H9 (cell line): ENCODE results near the gene KRT71. TPM values are rescaled to one million over a fixed set of nuclear protein-coding genes. Genes with fewer than 3 reads are reported as not detected.
A peak's percentile ranks its signal among the peaks of the same experiment; 100 is the strongest.

Experiments used
- DNase-seq: peaks from one replicate; pipeline ENCODE4 v3.0.0-alpha.2; 2017
- H2AFZ ChIP-seq: one replicate; pipeline ENCODE4 v1.6.1; 2013; ENCODE audit warnings: mild to moderate bottlenecking, low read length, control low read depth, moderate library complexity
- H2AK5ac ChIP-seq: 2 replicates; pipeline ENCODE4 v1.6.1; 2013; ENCODE audit warnings: low read length, control low read depth, mixed read lengths; ENCODE audit not compliant: insufficient read length
- H2BK120ac ChIP-seq: one replicate; pipeline ENCODE4 v1.6.1; 2013; ENCODE audit warnings: low read depth, mild to moderate bottlenecking, low read length, control low read depth, inconsistent platforms; ENCODE audit not compliant: poor library complexity, severe bottlenecking
- H2BK12ac ChIP-seq: 2 replicates; pipeline ENCODE4 v1.6.1; 2013; ENCODE audit warnings: low read length, control low read depth, mixed read lengths, low read depth; ENCODE audit not compliant: insufficient read length
- H2BK15ac ChIP-seq: 2 replicates; pipeline ENCODE4 v1.6.1; 2013; ENCODE audit warnings: low read depth, low read length, control low read depth
- H2BK20ac ChIP-seq: one replicate; pipeline ENCODE4 v1.6.1; 2013; ENCODE audit warnings: low read depth, mild to moderate bottlenecking, low read length, control low read depth, inconsistent platforms; ENCODE audit not compliant: poor library complexity, severe bottlenecking
- H2BK5ac ChIP-seq: 2 replicates; pipeline ENCODE4 v1.6.1; 2013; ENCODE audit warnings: low read length, control low read depth, mixed read lengths; ENCODE audit not compliant: insufficient read length
- H3K14ac ChIP-seq: 2 replicates; pipeline ENCODE4 v1.6.1; 2013; ENCODE audit warnings: low read length, control low read depth; ENCODE audit not compliant: insufficient read depth
- H3K18ac ChIP-seq: 2 replicates; pipeline ENCODE4 v1.6.1; 2013; ENCODE audit warnings: low read depth, mild to moderate bottlenecking, mixed read lengths, low read length, control low read depth; ENCODE audit not compliant: insufficient read length
- H3K23ac ChIP-seq: 2 replicates; pipeline ENCODE4 v1.6.1; 2013; ENCODE audit warnings: low read length, control low read depth, mixed read lengths, low read depth; ENCODE audit not compliant: insufficient read length
- H3K23me2 ChIP-seq: 2 replicates; pipeline ENCODE4 v1.6.1; 2013; ENCODE audit warnings: low read depth, mild to moderate bottlenecking, mixed read lengths, low read length, control low read depth; ENCODE audit not compliant: insufficient read length, poor library complexity, severe bottlenecking
- H3K27ac ChIP-seq: 2 replicates; pipeline ENCODE4 v1.5.1; 2013; ENCODE audit warnings: low read length, control low read depth, mixed read lengths, low read depth; ENCODE audit not compliant: insufficient read length
- H3K27me3 ChIP-seq: 2 replicates; pipeline ENCODE4 v1.6.1; 2013; ENCODE audit warnings: low read length, control low read depth, inconsistent platforms; ENCODE audit not compliant: insufficient read depth
- H3K4ac ChIP-seq: 2 replicates; pipeline ENCODE4 v1.6.1; 2013; ENCODE audit warnings: low read depth, mild to moderate bottlenecking, control low read depth, inconsistent platforms, low read length, moderate library complexity
- H3K4me1 ChIP-seq: 2 replicates; pipeline ENCODE4 v1.6.1; 2013; ENCODE audit warnings: low read length, control low read depth, inconsistent platforms; ENCODE audit not compliant: insufficient read depth
- H3K4me2 ChIP-seq: 2 replicates; pipeline ENCODE4 v1.6.1; 2013; ENCODE audit warnings: low read length, control low read depth, mixed read lengths; ENCODE audit not compliant: insufficient read length, insufficient read depth
- H3K56ac ChIP-seq: 2 replicates; pipeline ENCODE4 v1.6.1; 2013; ENCODE audit warnings: low read depth, mild to moderate bottlenecking, mixed read lengths, low read length, control low read depth; ENCODE audit not compliant: insufficient read length
- H3K79me1 ChIP-seq: 2 replicates; pipeline ENCODE4 v1.6.1; 2013; ENCODE audit warnings: low read depth, mild to moderate bottlenecking, moderate library complexity, low read length, control low read depth, inconsistent platforms; ENCODE audit not compliant: insufficient read depth, poor library complexity, severe bottlenecking
- H3K79me2 ChIP-seq: 2 replicates; pipeline ENCODE4 v1.6.1; 2013; ENCODE audit warnings: low read length, control low read depth, inconsistent platforms; ENCODE audit not compliant: insufficient read depth
- H3K9ac ChIP-seq: 2 replicates; pipeline ENCODE4 v1.6.1; 2013; ENCODE audit warnings: low read length, control low read depth, mixed read lengths; ENCODE audit not compliant: insufficient read length; ENCODE audit errors: extremely low read depth
- H3K9me3 ChIP-seq: one replicate; pipeline ENCODE4 v1.6.1; 2013; ENCODE audit warnings: low read depth, low read length, inconsistent platforms; ENCODE audit not compliant: control insufficient read depth
- H3T11ph ChIP-seq: one replicate; pipeline ENCODE4 v1.6.1; 2013; ENCODE audit warnings: mild to moderate bottlenecking, low read length, control low read depth, inconsistent platforms
- H4K20me1 ChIP-seq: one replicate; pipeline ENCODE4 v1.6.1; 2013; ENCODE audit not compliant: control insufficient read depth, insufficient read length, insufficient read depth
- H4K5ac ChIP-seq: 2 replicates; pipeline ENCODE4 v1.6.1; 2013; ENCODE audit warnings: low read depth, mild to moderate bottlenecking, mixed read lengths, low read length, control low read depth; ENCODE audit not compliant: insufficient read length
- H4K8ac ChIP-seq: replicated peaks from 2 replicates; pipeline ENCODE4 v1.6.1; 2013; ENCODE audit warnings: low read length, control low read depth, mixed read lengths, low read depth; ENCODE audit not compliant: insufficient read length
- H4K91ac ChIP-seq: 2 replicates; pipeline ENCODE4 v1.6.1; 2013; ENCODE audit warnings: low read depth, mild to moderate bottlenecking, moderate library complexity, mixed read lengths, low read length, control low read depth; ENCODE audit not compliant: insufficient read length
- H3K27ac Mint-ChIP-seq, 3 experiments: 2 replicates in 2 of 3; 3 replicates in 1 of 3; pipeline ENCODE4 v1.8.0; 2020 to 2021; ENCODE audit warnings: mixed read lengths in 3 of 3, mild to moderate bottlenecking in 1 of 3, moderate library complexity in 1 of 3
- H3K27me3 Mint-ChIP-seq: 2 replicates; pipeline ENCODE4 v1.8.0; 2021; ENCODE audit warnings: low read depth, mild to moderate bottlenecking, moderate library complexity, mixed read lengths
- H3K36me3 Mint-ChIP-seq, 3 experiments: 2 replicates in 2 of 3; 3 replicates in 1 of 3; pipeline ENCODE4 v1.8.0; 2020 to 2021; ENCODE audit warnings: low read depth in 3 of 3, mixed read lengths in 3 of 3; ENCODE audit not compliant: insufficient read depth in 1 of 3
- H3K4me1 Mint-ChIP-seq, 2 experiments: 2 replicates each; pipeline ENCODE4 v1.8.0; 2020; ENCODE audit warnings: mixed read lengths in 2 of 2
- H3K4me3 Mint-ChIP-seq, 2 experiments: 2 replicates in 1 of 2; 3 replicates in 1 of 2; pipeline ENCODE4 v1.8.0; 2020 to 2021; ENCODE audit warnings: mild to moderate bottlenecking in 2 of 2, mixed read lengths in 2 of 2, moderate library complexity in 1 of 2
- H3K9me3 Mint-ChIP-seq, 2 experiments: 2 replicates in 1 of 2; 3 replicates in 1 of 2; pipeline ENCODE4 v1.8.0; 2020; ENCODE audit warnings: mild to moderate bottlenecking in 2 of 2, mixed read lengths in 2 of 2, moderate library complexity in 1 of 2
- WGBS: extraction: QIAGEN DNeasy Blood & Tissue Kit; methylation state at CpG from one replicate; pipeline ENCODE4 v1.1.7; 2013; ENCODE audit warnings: missing lambda C conversion rate, low lambda C conversion rate, mixed read lengths; ENCODE audit not compliant: insufficient read length; ENCODE audit errors: extremely low coverage; 5-methylcytosine and 5-hydroxymethylcytosine counted together
- total RNA-seq: library from RNA; stranded (reverse); gene quantifications from 2 replicates; pipeline ENCODE4 v1.2.1, GENCODE V29; 2021
- TF ChIP-seq, protein P1 (sequence below): fragments of 200-600 bp; sonication (generic); conservative IDR thresholded peaks from 3 replicates; pipeline ENCODE4 v1.8.0; 2021; ENCODE audit warnings: antibody characterized with exemption, mild to moderate bottlenecking

Gene KRT71
- total RNA-seq, 1 experiment from 2014 or later = not detected

DNA sequence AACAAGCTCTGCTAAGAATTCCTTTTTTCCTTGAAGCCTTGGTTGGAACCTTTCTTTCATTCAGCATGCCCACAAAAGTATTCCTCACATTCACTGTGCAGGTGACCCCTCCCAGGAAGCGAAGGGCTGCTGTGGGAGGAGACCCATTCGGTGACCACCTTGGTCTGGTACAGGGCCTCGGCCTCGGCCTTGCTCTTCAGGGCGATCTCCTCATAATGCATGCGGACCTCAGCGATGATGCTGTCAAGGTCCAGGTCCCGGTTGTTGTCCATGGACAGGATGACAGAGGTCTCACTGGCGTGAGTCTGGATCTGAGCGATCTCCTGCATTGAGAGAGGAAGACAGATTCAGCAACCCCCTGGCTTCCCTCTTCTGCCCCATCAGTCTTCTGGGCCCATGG, 17.6 kb upstream of the KRT71 start:
- H3K79me1 ChIP-seq = no peaks in the 10 kb centered on the region
- WGBS = no CpG with 5 or more reads among the region's 10 CpGs
- no peaks in the 10 kb centered on the region for H3K4me1 Mint-ChIP-seq

More for the DNA sequence above, 17.6 kb upstream of the KRT71 start:
- Histone ChIP-seq H3K4ac (no peak overlapping the region), H3K27me3 (no peaks in the 10 kb centered on the region), H3K23ac (no peak overlapping the region), H3K79me2 (no peaks in the 10 kb centered on the region), H3K56ac (no peak overlapping the region), H3K23me2 (no peaks in the 10 kb centered on the region), H2AK5ac (no peak overlapping the region), H2AFZ (no peak overlapping the region), H3T11ph (no peak overlapping the region), H3K4me1 (no peaks in the 10 kb centered on the region), H3K9ac (no peak overlapping the region), H2BK15ac (no peak overlapping the region), H3K27ac (no peak overlapping the region), H4K5ac (no peak overlapping the region), H4K20me1 (no peaks in the 10 kb centered on the region), H3K4me2 (no peak overlapping the region), H4K91ac (no peak overlapping the region), H3K18ac (no peak overlapping the region), H3K14ac (no peak overlapping the region), H2BK20ac (no peak overlapping the region), H2BK12ac (no peak overlapping the region), H2BK120ac (no peak overlapping the region), H3K9me3 (no peaks in the 10 kb centered on the region), H4K8ac (peak overlapping the region; percentile 18), H2BK5ac (no peak overlapping the region)
- Mint-ChIP-seq H3K27me3 (peaks cover 25% of the 10 kb centered on the region), H3K27ac (no peak overlapping the region), H3K4me3 (no peak overlapping the region), H3K9me3 (no peaks in the 10 kb centered on the region), H3K36me3 (no peaks in the 10 kb centered on the region)
- TF ChIP-seq, protein P1, sequence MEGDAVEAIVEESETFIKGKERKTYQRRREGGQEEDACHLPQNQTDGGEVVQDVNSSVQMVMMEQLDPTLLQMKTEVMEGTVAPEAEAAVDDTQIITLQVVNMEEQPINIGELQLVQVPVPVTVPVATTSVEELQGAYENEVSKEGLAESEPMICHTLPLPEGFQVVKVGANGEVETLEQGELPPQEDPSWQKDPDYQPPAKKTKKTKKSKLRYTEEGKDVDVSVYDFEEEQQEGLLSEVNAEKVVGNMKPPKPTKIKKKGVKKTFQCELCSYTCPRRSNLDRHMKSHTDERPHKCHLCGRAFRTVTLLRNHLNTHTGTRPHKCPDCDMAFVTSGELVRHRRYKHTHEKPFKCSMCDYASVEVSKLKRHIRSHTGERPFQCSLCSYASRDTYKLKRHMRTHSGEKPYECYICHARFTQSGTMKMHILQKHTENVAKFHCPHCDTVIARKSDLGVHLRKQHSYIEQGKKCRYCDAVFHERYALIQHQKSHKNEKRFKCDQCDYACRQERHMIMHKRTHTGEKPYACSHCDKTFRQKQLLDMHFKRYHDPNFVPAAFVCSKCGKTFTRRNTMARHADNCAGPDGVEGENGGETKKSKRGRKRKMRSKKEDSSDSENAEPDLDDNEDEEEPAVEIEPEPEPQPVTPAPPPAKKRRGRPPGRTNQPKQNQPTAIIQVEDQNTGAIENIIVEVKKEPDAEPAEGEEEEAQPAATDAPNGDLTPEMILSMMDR = no peak
- DNase-seq = no peak
